Measurements from ENCODE around the gene ECM1. TPM values are rescaled to one million over a fixed set of nuclear protein-coding genes. Genes with fewer than 3 reads are reported as not detected.

ECM1 gene
- total RNA-seq, 4 donors from 2014 or later = 1.5 to 38.5 (median 9.5) TPM

GRCh38 chr1:150473659-150474058 lies 34.2 kb upstream of the ECM1 start:
- H3K36me3 ChIP-seq = no peaks in the 10 kb centered on the region
- no peaks in the 10 kb centered on the region for H3K27me3 ChIP-seq
- TF ChIP-seq CTCF (IDR thresholded peaks at IDR 0.05) (no peak), POLR2A (IDR thresholded peaks at IDR 0.05) (no peak)
- H3K27ac ChIP-seq = peak overlapping the region in 1 of 2 donors; percentile 56
- H3K4me1 ChIP-seq = no peaks in the 10 kb centered on the region
- no peaks in the 10 kb centered on the region for H3K9me3 ChIP-seq
- intact Hi-C loops (cut with DNase I; ENCODE audit: low total_unique reads) = no loop called here
- no peak overlapping the region for H3K4me3 ChIP-seq
- peak; percentile 47 to 52 for DNase-seq

- DNase-seq = no peak
- Histone ChIP-seq H3K9me3 (no peaks in the 10 kb centered on the region), H3K27me3 (no peaks in the 10 kb centered on the region), H3K27ac (peak overlapping the region; percentile 5 to 56), H3K4me3 (no peak overlapping the region), H3K4me1 (no peaks in the 10 kb centered on the region), H3K36me3 (no peaks in the 10 kb centered on the region)
- intact Hi-C loops (cut with DNase I; ENCODE audit: low total_unique reads) = no loop called here
- TF ChIP-seq POLR2A (IDR thresholded peaks at IDR 0.05) (no peak), CTCF (IDR thresholded peaks at IDR 0.05) (no peak)
These were observed 33.0 kb upstream of the ECM1 start for GRCh38 chr1:150474869-150475268.

GRCh38 chr1:150476754-150477153 lies 31.2 kb upstream of the ECM1 start:
- DNase-seq = peak in 1 of 2 donors; percentile 8
- intact Hi-C loops (cut with DNase I; ENCODE audit: low total_unique reads) = no loop called here
- Histone ChIP-seq H3K36me3 (no peaks in the 10 kb centered on the region), H3K4me1 (no peaks in the 10 kb centered on the region), H3K27me3 (no peaks in the 10 kb centered on the region), H3K9me3 (no peaks in the 10 kb centered on the region), H3K27ac (peak overlapping the region in 1 of 2 donors; percentile 5), H3K4me3 (no peak overlapping the region)
- TF ChIP-seq CTCF (IDR thresholded peaks at IDR 0.05) (no peak), POLR2A (IDR thresholded peaks at IDR 0.05) (no peak)

GRCh38 chr1:150477320-150477719 lies 30.6 kb upstream of the ECM1 start:
- Histone ChIP-seq H3K36me3 (no peaks in the 10 kb centered on the region), H3K27ac (peak overlapping the region in 1 of 2 donors; percentile 5), H3K9me3 (no peaks in the 10 kb centered on the region), H3K4me1 (no peaks in the 10 kb centered on the region), H3K4me3 (no peak overlapping the region), H3K27me3 (no peaks in the 10 kb centered on the region)
- DNase-seq = no peak
- TF ChIP-seq POLR2A (IDR thresholded peaks at IDR 0.05) (no peak), CTCF (IDR thresholded peaks at IDR 0.05) (no peak)
- intact Hi-C loops (cut with DNase I; ENCODE audit: low total_unique reads) = no loop called here

GRCh38 chr1:150477733-150478132 lies 30.2 kb upstream of the ECM1 start:
- H3K4me1 ChIP-seq = no peaks in the 10 kb centered on the region
- no peak overlapping the region for H3K4me3 ChIP-seq
- peak overlapping the region in 1 of 2 donors; percentile 5 for H3K27ac ChIP-seq
- H3K27me3 ChIP-seq = no peaks in the 10 kb centered on the region
- no peak for DNase-seq
- H3K9me3 ChIP-seq = no peaks in the 10 kb centered on the region
- TF ChIP-seq CTCF (IDR thresholded peaks at IDR 0.05) (no peak), POLR2A (IDR thresholded peaks at IDR 0.05) (no peak)
- no peaks in the 10 kb centered on the region for H3K36me3 ChIP-seq
- intact Hi-C loops (cut with DNase I; ENCODE audit: low total_unique reads) = no loop called here

All from uterus (tissue), 4 donors.